Neural cell (in vitro differentiated cells): Measurements from ENCODE around the gene INSYN2B. TPM values are rescaled to one million over a fixed set of nuclear protein-coding genes. Genes with fewer than 3 reads are reported as not detected.

ENCODE experiments used
- H2AFZ ChIP-seq: fragments of 200-600, 300-800 bp; sonication (generic), shearing (Covaris generic); 2 replicates; pipeline ENCODE4 v1.6.0; 2014; ENCODE audit warnings: low read depth, mild to moderate bottlenecking, antibody characterized with exemption, low read length, moderate library complexity
- H3F3A ChIP-seq: fragments of 200-600 bp; shearing (Covaris generic); 2 replicates; pipeline ENCODE4 v1.6.1; 2016; ENCODE audit warnings: mild to moderate bottlenecking, moderate library complexity, mixed read lengths, antibody characterized with exemption, low read length; ENCODE audit not compliant: insufficient read depth, poor library complexity, severe bottlenecking
- H3K27ac ChIP-seq: fragments of 200-600, 300-800 bp; sonication (generic), shearing (Covaris generic); 2 replicates; pipeline ENCODE4 v1.5.1; 2014; ENCODE audit warnings: mild to moderate bottlenecking, low read length, moderate library complexity
- H3K27me3 ChIP-seq: fragments of 300-800, 200-600 bp; sonication (generic), shearing (Covaris generic); 2 replicates; pipeline ENCODE4 v1.6.0; 2014; ENCODE audit warnings: mild to moderate bottlenecking, low read depth, low read length, moderate library complexity; ENCODE audit not compliant: insufficient read depth
- H3K36me3 ChIP-seq: fragments of 300-800, 200-600 bp; sonication (generic), shearing (Covaris generic); 2 replicates; pipeline ENCODE4 v1.5.1; 2014; ENCODE audit warnings: mild to moderate bottlenecking, antibody characterized with exemption, low read length, moderate library complexity; ENCODE audit not compliant: insufficient read depth
- H3K4me2 ChIP-seq: fragments of 300-800, 200-600 bp; sonication (generic), shearing (Covaris generic); 2 replicates; pipeline ENCODE4 v1.6.0; 2014; ENCODE audit warnings: mild to moderate bottlenecking, low read length
- H3K4me3 ChIP-seq: fragments of 300-800, 200-600 bp; sonication (generic), shearing (Covaris generic); 2 replicates; pipeline ENCODE4 v1.5.1; 2014; ENCODE audit warnings: mild to moderate bottlenecking, low read length, moderate library complexity
- H3K79me2 ChIP-seq: fragments of 200-600 bp; shearing (Covaris generic); replicated peaks from 2 replicates; pipeline ENCODE4 v1.6.0; 2014; ENCODE audit warnings: mild to moderate bottlenecking, low read length, moderate library complexity; ENCODE audit not compliant: insufficient read depth
- H3K9ac ChIP-seq: fragments of 300-800, 200-600 bp; sonication (generic), shearing (Covaris generic); 2 replicates; pipeline ENCODE4 v1.6.1; 2016; ENCODE audit warnings: mild to moderate bottlenecking, low read length, mixed read lengths
- H3K9me2 ChIP-seq: fragments of 200-600 bp; shearing (Covaris generic); 2 replicates; pipeline ENCODE4 v1.6.1; 2016; ENCODE audit warnings: mild to moderate bottlenecking, low read length, mixed read lengths; ENCODE audit not compliant: insufficient read depth
- H3K9me3 ChIP-seq: fragments of 200-600, 300-800 bp; sonication (generic), shearing (Covaris generic); 2 replicates; pipeline ENCODE4 v1.6.1; 2016; ENCODE audit warnings: mild to moderate bottlenecking, mixed run types, low read length, moderate library complexity, mixed read lengths
- H4K20me1 ChIP-seq: fragments of 200-600 bp; shearing (Covaris generic); 2 replicates; pipeline ENCODE4 v1.6.1; 2016; ENCODE audit warnings: mild to moderate bottlenecking, mixed run types; ENCODE audit not compliant: insufficient read depth
- CTCF ChIP-seq: fragments of 450-650 bp; IDR thresholded peaks from 2 replicates; pipeline ENCODE4 v1.5.1; 2014; ENCODE audit warnings: antibody characterized with exemption, mild to moderate bottlenecking, moderate library complexity; ENCODE audit not compliant: poor library complexity, severe bottlenecking
- EP300 ChIP-seq: fragments of 450-650 bp; conservative IDR thresholded peaks from 2 replicates; pipeline ENCODE4 v1.6.1; 2014; ENCODE audit warnings: antibody characterized with exemption, mild to moderate bottlenecking, moderate library complexity; ENCODE audit not compliant: poor library complexity, severe bottlenecking
- EZH2 ChIP-seq: fragments of 200-600, 300-800 bp; shearing (Covaris generic), sonication (generic); IDR thresholded peaks from 2 replicates; pipeline ENCODE4 v1.6.1; 2014; ENCODE audit warnings: antibody characterized with exemption, low read length, borderline replicate concordance, mild to moderate bottlenecking; ENCODE audit not compliant: insufficient read depth, poor library complexity, severe bottlenecking
- MXI1 ChIP-seq: fragments of 450-650 bp; conservative IDR thresholded peaks from 2 replicates; pipeline ENCODE4 v1.6.1; 2014; ENCODE audit warnings: antibody characterized with exemption, mild to moderate bottlenecking; ENCODE audit not compliant: poor library complexity, severe bottlenecking
- POLR2AphosphoS5 ChIP-seq: IDR thresholded peaks from 2 replicates; pipeline ENCODE4 v1.6.1; 2012
- RAD21 ChIP-seq: fragments of 450-650 bp; conservative IDR thresholded peaks from 2 replicates; pipeline ENCODE4 v1.6.1; 2014; ENCODE audit warnings: antibody characterized with exemption, mild to moderate bottlenecking, moderate library complexity
- REST ChIP-seq: IDR thresholded peaks from 2 replicates; pipeline ENCODE4 v1.6.1; 2012; ENCODE audit warnings: borderline replicate concordance
- SMC3 ChIP-seq: fragments of 450-650 bp; conservative IDR thresholded peaks from 2 replicates; pipeline ENCODE4 v1.6.1; 2014; ENCODE audit warnings: antibody characterized with exemption, mild to moderate bottlenecking, moderate library complexity; ENCODE audit not compliant: poor library complexity
- TAF1 ChIP-seq: IDR thresholded peaks from 2 replicates; pipeline ENCODE4 v1.6.1; 2012; ENCODE audit warnings: low read depth
- polyA plus RNA-seq: library from polyadenylated mRNA; depleted of rRNA; stranded (reverse); fragments of >200 nt; gene quantifications from 2 replicates; pipeline ENCODE4 v1.2.3, GENCODE V29; 2014

Gene INSYN2B
- polyA plus RNA-seq, 1 donor from 2014 or later: 0.37 TPM

GRCh38 chr5:169964246-169964645 lies 16.0 kb downstream of the INSYN2B start:
- no peaks in the 10 kb centered on the region for H3K9me3 ChIP-seq
- no peaks in the 10 kb centered on the region for H4K20me1 ChIP-seq
- no peaks in the 10 kb centered on the region for H3K27me3 ChIP-seq
- no peaks in the 10 kb centered on the region for H3K36me3 ChIP-seq
- no peak overlapping the region for H3K4me2 ChIP-seq
- H3K4me3 ChIP-seq: no peak overlapping the region
- no peak for TF ChIP-seq MXI1
- TF ChIP-seq RAD21: no peak
- TF ChIP-seq REST: no peak
- TF ChIP-seq CTCF: no peak
- no peak for TF ChIP-seq POLR2AphosphoS5
- no peak for TF ChIP-seq SMC3
- TF ChIP-seq TAF1: no peak
- no peak for TF ChIP-seq EP300
- no peak for TF ChIP-seq EZH2
- H3F3A ChIP-seq: no peaks in the 10 kb centered on the region
- no peak overlapping the region for H2AFZ ChIP-seq
- no peaks in the 10 kb centered on the region for H3K9me2 ChIP-seq
- no peaks in the 10 kb centered on the region for H3K79me2 ChIP-seq
- H3K27ac ChIP-seq: no peak overlapping the region
- no peak overlapping the region for H3K9ac ChIP-seq

GRCh38 chr5:169960659-169961058 lies 19.6 kb downstream of the INSYN2B start:
- H4K20me1 ChIP-seq: no peaks in the 10 kb centered on the region
- no peaks in the 10 kb centered on the region for H3K9me2 ChIP-seq
- no peaks in the 10 kb centered on the region for H3K79me2 ChIP-seq
- no peak overlapping the region for H3K4me3 ChIP-seq
- no peak overlapping the region for H3K4me2 ChIP-seq
- H3F3A ChIP-seq: no peaks in the 10 kb centered on the region
- no peak overlapping the region for H3K9ac ChIP-seq
- no peaks in the 10 kb centered on the region for H3K9me3 ChIP-seq
- no peak overlapping the region for H3K27ac ChIP-seq
- H3K36me3 ChIP-seq: no peaks in the 10 kb centered on the region
- TF ChIP-seq MXI1: no peak
- TF ChIP-seq REST: no peak
- no peak for TF ChIP-seq TAF1
- no peak for TF ChIP-seq EZH2
- no peak for TF ChIP-seq RAD21
- TF ChIP-seq EP300: no peak
- TF ChIP-seq SMC3: no peak
- no peak for TF ChIP-seq CTCF
- TF ChIP-seq POLR2AphosphoS5: no peak
- no peak overlapping the region for H2AFZ ChIP-seq
- no peaks in the 10 kb centered on the region for H3K27me3 ChIP-seq
